ENCODE data around the gene KCNJ18.
"Not testable (repeated sequence)": the region's sequence is repeated elsewhere in the genome, so short reads cannot be mapped to it uniquely, and the experiment has no call there.

GRCh38 chr17:21690811-21691210 lies 1.5 kb upstream of the KCNJ18 start:
- not testable (repeated sequence) for TF ChIP-seq CTCF, POLR2A (IDR thresholded peaks at IDR 0.05)

Measured in right lobe of liver (tissue), 4 donors.